Inflammatory macrophage treated with lipopolysaccharide for 4 hours (primary cell): ENCODE data around the gene WDR45.

Experiments
- DNase-seq: peaks from one replicate; pipeline ENCODE4 v3.0.0-alpha.2; 2020

Gene WDR45

DNA sequence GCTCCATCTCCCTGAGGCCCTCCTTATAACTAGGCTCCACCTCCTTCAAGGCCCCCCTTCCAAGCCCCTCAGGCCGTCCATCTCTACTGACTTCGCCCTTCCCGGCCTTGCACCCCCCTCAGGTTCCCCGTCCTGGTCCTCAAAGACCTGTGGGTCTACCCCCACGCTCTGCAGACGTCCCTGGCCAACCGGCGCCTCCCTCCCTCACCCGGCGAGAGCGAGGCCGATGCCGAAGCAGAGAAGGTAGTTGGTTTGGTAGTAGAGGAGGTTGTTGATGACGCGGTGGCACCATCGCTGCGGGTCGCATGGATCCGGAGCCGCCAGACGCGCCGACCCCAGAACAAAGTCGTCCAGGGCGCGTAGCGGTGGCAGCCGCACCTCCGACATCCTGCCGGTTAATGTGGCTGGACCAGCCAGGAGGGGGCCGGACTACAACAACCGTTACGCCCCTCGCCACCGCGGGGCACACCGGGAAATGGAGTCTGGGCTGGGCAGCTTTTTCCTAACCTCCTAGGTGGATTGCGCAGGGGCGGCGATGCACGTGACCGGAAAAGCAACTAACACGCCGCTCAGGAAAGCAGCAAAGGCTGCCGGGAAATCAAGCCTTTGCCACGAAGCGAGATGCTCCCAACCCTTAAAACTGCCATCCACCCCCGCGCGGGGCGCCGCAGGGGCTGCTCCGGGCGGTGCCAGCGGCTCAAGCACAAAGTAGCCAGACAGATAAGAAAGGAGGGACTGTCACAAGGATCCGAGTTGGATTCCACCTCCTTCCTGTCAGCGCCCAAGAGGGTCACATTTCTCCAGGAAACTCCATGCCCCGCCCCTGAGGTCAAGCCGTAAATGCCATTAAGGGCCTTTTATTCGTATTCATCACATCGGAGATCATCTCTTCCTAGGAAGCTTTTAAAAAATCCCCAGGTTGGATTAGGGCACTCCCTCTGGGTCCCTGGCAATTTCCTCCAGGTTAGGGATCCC is 5.8 kb downstream of the WDR45 start, which contains the start of gene PRAF2:
TSS of gene PRAF2 (minus strand) at position 402 of the 975 bp plus-strand sequence. CDS start at position 387, 15 bp downstream.
- DNase-seq, result peak; percentile 78

DNA sequence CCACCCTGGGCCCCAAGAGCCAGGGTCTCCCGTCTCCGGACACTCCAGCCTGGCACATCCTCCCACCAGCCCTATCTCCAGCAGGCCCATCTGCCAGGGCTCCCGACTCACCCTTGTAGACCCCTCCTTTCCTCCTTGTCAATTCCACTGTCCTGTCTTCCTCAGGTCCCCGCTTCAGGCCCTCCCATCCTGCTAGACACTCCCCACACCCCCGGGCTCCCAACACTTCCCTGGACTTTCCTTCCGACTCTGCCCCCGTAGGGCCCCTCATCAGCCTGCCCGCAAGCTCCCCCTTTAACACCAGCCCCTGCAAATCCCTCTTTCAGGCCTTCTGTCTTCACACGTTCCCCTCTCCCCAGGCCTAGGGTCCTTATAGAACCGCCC is 7.0 kb downstream of the WDR45 start:
- DNase-seq, result no peak

DNA sequence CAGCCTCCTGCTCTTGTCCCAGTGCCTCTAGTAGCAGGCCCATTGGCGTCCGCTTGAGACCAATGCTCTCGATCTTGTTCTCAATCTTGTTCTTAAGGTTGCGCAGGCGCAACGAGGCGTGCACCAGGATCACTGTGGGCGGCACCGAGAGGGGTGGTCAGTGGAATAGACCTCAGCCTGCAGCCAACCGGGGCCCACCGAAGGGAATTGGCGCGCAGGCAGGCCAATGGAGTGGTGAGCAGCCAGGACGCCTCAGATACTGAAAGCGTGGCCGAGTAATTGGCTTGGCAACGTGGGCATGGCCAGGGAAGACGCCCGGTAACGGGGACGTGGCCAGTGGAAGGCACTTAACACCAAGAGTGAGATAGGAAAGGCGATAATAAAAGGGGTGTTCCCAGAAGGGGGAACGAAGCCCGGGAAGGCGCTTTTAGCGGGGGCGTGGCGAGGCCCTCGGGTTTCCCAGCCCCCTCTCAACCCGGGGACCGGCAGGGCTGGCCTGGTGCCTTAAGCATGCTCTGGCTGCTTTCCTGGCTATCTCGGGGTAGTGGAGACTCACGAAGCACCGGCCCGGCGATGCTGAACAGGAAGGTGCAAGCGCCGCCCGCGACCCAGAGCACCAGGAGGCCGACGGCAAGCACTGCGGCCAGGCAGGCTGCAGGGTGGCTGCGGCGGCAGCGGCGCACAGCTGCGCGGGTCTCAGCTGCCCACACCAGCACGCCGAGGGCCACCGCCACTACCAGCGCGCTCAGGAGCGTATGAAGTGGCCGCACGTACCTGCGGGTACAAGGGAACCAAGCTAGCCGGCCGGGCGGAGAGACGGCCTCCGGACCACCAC is 7.6 kb downstream of the WDR45 start:
- DNase-seq, result no peak

DNA sequence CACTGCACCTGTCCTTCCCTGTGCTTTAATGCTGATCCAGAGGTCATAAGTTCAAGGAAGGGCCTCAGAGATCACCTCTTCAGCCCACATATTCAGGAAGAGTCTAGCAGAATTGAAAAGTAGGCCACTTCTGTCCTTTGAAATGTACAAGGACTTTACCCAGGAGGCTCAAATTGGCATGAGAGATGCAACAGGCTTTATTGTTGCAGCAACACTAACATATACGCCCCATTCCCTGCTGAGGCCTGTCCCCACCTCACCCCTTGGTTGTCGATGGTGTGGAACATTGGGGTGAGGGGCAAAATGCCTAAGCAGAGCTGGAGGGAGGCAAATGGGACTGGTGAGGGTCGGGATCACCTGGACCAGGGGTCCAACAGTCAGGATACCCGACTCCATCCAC is 8.7 kb downstream of the WDR45 start:
- DNase-seq, result no peak

DNA sequence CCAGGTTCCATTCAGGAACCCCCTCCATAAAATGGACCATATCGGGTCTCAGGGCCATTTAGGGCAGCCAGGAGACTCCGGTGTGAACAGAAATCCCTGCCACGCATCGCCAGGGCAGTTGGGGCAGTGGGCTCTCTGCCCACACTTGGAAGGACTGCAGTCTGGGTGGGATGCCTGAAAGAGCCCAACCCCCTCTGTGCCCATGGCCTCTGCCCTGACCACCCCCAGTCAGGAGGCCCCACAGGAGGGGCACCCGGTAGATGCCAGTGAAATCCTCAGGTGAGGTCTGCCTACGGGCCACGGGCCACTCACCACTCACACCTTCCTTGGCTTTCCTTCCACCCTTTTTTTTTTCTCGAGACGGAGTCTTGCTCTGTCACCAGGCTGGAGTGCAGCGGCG is 10.6 kb downstream of the WDR45 start:
- no peak for DNase-seq

DNA sequence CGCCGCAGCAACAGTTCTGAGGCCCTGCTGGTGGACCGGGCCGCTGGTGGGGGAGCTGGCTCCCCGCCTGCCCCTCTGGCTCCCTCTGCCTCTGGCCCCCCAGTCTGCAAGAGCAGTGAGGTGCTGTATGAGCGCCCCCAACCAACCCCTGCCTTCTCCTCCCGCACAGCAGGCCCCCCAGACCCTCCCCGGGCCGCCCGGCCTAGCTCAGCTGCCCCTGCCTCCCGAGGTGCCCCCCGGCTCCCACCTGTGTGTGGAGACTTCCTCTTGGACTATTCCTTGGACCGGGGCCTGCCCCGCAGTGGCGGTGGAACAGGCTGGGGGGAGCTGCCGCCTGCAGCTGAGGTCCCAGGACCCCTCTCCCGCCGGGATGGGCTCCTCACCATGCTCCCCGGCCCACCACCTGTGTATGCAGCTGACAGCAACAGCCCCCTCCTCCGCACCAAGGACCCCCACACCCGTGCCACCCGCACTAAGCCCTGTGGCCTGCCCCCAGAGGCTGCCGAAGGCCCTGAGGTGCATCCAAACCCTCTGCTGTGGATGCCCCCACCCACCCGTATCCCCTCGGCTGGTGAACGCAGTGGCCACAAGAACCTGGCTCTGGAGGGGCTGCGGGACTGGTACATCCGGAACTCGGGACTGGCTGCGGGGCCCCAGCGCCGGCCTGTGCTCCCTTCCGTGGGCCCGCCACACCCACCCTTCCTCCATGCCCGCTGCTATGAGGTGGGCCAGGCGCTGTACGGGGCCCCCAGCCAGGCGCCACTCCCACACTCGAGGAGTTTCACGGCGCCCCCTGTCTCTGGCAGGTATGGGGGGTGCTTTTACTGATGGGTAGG is 12.2 kb downstream of the WDR45 start:
- no peak for DNase-seq

DNA sequence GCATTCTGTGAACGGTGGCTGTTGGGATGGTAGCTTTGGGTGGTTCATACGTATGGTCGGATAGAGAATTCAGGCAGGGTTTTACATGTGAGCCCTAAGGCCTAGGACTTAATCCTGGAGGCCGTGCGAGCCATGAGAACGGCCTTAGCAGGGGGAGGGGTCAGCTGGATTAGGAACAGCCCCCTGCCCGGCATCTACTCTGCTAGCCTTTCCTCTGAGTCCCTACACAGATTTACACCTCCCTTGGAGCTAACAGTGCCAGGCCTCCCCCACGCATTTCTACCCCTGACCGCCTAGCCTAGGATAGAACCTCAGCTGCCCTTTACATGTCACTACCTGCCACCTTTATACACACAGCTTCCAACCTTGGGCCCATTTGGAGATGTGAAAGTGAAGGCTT is 13.0 kb downstream of the WDR45 start:
- no peak for DNase-seq

DNA sequence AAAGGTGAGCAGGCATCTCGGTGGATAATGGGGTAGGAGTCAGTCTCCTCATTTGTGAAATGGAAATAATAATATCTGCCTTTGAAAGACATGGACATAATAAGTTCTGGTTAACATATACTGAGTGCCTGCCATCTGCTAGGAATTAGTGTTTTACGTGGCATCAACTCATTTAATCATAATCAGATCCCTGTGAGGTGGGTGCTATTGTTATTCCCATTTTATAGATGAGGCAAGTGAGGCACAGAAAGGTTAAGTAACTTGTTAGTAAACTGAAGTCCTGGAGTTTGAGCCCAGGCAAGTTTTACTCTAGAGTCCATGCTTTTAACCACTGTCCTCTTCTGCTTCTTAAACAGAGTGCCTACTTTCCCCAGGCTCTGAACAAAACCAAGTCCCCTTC is 13.4 kb downstream of the WDR45 start:
- no peak for DNase-seq

DNA sequence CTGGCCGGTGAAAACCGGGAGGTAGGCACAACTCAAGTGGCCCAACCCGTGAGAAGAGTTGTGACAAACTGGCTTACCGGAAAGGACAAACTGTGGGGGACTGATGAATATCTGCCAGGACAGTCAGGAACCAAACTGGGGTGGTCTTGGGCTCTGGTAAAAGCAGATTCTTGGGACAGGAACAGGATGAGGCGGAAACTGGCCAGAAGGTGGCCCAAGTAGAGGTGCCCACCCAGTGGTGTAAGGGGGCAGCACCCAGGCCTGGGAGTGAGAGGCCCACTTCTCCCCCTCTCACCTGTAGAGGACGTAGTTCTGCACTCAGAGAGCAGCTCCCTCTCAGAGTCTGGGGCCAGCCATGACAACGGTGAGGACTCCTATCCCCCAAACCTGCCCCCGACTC is 15.0 kb downstream of the WDR45 start:
- DNase-seq, result no peak

DNA sequence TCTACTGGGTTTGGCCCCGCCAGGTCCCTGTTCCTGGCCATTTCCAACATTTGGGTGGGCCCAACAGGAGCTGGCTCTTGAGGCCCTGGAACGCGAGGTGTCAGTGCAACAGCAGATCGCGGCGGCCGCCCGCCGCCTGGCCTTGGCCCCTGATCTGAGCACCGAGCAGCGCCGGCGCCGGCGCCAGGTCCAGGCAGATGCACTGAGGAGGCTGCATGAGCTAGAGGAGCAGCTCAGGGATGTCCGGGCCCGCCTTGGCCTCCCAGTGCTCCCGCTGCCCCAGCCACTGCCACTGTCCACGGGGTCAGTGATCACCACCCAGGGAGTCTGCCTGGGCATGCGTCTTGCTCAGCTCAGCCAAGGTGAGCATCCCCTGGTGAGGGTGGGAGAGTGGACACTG is 15.4 kb downstream of the WDR45 start:
- DNase-seq, result no peak

DNA sequence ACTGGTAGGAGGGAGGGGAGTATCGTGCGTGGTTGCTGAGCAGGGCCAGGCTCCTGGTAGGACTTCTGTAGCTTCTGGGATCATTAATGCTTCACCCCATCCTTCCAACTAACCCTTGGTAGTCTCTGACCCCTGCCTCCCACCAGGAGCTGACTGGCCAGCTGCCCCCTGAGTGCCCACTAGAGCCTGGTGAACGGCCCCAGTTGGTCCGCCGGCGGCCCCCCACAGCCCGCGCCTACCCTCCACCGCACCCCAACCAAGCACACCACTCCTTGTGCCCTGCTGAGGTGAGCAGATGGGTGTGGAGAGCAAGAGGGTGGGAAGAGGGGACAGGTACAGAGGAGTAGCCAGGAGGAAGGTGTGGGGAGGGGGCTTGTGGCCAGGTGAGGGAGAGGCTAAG is 16.0 kb downstream of the WDR45 start:
- DNase-seq, result no peak

DNA sequence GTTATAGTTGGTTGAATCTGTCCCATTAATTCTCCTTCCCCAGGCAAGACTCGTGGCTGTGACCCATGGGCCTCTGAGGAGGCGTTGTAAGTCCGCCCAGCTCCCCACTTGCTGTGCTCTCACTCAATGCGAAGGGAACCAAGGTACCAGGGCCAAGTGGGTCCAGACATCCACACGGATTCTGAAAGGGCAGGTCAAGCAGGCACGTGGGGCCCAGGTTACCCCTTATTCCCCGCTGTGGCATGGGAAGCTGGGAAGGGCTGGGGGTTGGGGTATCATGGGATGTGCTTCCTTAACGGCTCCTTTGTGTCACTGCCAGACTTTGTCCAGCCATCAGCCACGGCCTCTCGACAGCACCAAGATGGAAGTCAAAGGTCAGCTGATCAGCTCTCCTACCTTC is 17.8 kb downstream of the WDR45 start:
- DNase-seq, result no peak

DNA sequence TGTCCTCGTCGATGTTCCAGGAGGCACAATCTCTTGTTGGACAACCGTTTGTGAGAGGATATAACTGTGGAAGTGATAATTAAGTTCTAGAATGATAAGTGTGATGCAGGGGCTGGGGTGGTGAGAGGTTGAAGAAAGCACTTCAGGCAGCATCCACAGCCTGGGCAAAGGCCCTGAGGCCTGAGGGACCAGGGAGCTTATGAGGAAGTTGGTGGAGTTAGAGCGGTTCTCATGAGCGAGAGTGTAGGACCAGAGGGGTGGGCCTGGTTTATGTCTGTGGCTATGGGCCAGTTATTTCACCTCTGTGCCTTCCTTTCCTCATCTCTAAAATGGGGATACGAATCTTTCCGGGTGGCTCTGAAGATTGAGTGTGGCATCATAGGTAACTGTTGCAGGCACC is 18.2 kb downstream of the WDR45 start:
- DNase-seq, result no peak

DNA sequence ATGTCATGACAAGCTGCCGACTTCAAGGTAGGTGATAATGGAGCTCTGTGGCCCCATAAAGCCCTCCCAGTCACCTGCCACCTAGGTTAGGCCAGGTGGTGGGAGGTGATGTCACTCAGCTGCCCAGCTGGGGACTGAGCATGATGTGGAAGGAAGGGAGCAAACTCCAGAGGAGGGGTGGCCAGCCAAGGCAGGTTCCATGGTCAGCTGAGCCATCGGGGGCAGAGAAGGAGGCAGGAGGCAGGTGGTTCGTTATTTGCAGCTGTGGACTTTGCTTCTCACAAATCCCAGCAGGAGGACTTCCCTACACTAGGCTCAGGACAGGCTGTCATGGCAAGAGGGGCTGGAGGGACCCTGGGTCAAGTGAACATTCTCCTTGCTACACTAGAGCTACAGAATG is 18.8 kb downstream of the WDR45 start:
- no peak for DNase-seq

DNA sequence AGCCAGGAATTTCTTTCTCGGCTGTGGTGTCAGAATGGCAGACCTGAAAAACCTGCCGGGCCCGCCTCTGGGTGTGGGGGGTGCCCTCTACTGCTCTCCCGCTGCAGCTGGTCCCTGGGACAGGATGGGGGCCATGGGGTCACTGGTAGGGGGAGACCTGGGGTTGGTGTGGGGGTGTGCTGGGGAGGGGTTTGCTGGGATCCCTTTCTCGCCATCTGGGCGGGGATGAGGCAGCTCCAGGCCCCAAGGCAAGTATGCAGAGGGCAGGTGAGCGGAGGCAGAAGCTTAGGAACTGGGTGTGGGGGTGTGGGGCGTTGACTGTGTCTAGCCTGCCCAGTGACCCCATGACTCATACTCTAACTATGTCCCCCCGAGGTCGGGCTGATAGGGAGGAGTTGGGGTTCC is 20.0 kb downstream of the WDR45 start:
- DNase-seq, result no peak

DNA sequence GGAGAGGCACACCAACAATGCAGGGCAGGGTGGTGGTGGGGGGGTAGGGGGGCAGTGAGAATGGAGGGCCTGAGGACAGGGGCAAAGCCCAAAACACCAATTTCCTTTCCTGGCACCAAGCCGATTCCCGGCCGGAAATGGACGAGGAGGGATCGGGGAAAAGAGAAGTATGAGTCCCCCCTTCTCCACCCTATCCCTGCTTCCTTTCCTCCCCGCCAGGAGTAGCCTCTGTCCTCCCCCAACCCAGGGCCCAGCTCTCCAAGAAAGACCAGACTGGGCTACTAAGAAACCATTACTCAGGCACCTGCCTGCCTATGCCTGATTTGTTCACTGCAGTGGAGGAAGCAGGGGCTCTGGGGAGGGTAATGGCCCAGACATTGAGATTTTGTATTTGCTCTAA is 20.5 kb downstream of the WDR45 start:
- no peak for DNase-seq

DNA sequence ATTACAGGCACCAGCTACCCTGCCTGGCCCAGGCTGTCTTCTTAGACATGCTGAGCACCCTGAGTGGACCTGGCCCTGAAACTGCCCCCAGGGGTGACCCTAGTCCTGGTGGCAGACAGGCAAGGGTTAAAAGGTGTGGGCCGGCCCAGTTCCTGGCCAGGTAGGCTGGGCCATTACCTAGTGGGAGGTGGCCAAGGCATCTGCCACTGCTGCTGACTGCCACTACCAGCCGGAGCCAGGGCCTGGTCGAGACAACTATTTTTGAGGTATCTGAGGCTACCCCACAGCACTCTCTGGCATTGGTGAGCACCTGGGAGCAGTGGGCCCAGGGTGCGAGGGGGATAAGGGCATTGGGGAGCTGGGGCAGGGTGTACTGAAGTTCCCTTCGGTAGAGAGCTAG is 20.9 kb downstream of the WDR45 start, which contains the start of gene CCDC120:
TSS of gene CCDC120 (plus strand) at position 206 of the 400 bp plus-strand sequence. CDS start 3,043 bp downstream, outside the sequence.
- DNase-seq, result no peak

DNA sequence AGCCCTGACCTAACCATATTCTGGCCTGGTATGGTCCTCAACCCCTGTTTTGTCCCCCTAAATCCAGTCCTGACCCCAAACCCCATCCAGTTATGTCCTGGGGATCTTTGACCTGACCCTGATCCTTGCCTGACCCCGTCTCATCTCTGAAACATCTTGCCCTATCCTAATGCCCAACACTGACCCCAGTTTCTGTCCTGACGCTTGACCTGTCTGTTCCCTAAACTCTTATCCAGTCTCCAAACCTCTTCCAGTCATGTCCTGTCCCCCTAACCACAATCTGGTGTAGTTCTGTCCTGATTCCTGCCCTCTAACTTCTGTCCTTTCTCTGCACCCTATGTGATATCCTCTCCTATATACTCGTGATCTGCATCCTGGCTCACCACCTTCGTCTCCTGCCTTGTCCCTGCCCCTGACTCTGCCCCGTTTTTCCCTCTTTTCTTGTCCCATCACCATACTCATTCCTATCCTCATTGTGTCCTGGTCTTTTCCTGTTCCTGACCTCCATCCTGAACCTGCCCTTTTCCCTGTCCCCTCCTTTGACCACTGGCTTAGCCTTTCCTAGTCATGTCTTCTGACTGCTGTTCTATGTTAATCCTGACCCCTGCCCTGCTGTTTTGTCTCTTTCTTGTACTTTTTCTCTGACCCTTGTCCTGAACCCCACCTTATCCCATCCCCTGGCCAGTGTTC is 25.5 kb downstream of the WDR45 start:
- DNase-seq, result no peak

DNA sequence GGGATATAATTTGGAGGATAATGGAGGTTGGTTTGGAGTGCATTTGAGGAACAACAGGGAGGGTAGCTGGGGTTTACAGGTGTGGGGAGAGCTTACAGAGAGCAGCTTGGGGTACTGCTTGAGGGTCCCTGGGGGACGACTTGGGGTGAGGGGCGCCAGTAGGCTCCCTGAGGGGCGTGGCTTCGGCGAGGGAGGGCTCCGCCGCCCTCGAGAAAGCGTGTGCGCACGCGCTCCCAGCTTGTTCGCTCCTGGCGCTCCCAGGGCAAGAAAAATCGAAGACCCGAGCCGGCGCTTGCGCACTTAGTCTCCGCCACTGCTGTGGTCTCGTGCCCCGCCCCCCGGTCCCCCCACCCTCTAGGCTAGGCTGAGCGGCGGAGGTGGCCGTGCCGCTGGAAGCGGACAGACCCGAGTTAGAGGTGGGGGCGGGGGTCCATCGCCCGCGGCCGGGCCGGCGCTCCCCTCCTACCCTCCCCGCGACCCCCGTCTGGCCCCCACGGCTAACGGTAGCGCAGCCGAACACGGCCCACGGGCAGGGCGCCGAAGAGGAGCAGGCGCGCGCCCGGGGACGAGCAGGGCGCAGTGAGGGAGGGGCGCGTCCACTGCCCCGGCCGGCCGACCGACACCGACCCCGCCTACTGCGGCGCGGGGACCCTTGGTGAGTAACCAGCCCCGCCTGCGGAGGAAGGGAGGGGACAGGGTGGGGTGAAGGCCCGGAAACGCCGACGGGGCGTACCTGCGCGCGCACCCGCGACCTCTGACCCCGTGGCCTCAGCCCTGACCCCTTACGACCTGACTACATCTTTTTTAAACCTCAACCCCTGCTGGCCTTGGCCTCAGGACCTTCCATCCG is 26.2 kb downstream of the WDR45 start:
- DNase-seq, result peak; percentile 25

DNA sequence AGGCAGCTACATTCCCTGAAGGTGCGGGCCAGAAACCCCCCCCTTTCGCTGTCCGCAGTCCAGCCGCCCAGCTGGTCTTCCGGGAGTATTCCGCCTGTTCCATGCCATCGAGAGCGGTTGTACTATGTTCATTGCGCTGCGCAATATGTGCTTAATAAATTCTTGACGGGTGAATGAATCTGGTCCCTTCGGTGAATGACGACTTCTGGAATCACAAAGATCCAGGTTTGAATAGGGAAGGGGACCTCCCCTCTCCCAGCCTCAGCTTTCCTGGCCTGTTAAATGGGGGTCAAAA is 35.8 kb downstream of the WDR45 start:
- DNase-seq, result no peak

DNA sequence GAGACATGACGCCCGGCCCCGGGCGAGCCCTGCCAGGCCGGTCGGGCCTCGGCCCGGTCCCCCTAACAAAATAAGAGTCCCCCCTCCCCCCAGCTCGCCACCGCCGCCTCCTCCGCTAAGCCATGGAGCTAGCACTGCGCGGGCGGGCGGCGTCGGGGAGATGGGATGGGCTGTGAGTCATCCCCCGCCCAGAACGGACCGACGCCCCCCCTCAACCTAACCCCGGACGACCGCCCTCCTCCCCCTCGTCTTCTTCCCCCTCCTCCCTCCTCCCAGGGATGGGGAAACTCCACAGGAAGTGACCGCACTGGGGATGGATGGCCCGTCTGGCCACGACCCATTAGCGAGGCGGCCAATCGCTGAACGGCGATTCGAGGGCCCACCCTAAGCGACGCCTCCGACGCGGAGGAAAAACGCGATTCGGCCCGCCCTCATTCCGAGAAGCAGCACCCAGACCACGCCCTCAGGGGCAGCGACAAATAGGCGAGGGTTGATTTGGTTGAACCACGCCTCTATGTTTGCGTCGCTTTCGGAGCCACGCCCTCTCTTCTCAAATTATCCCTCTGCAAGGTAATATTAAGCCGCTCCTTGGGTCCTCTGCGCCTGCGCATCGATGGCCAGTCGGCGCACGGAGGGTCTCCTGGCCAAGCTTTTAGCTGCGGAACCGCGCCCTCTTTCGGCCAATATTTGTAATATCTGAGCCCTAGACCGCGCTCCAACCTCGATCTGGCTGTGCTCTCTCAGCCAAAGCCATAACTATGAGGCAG is 36.3 kb downstream of the WDR45 start, which contains the start of gene TFE3:
TSS of gene TFE3 (minus strand) at position 138 of the 767 bp plus-strand sequence. CDS start at position 7, 131 bp downstream.
- DNase-seq, result peak; percentile 97
